Ramos (cell line): Measurements from ENCODE around the gene SLC22A14.
"Not testable (repeated sequence)": the region's sequence is repeated elsewhere in the genome, so short reads cannot be mapped to it uniquely, and the experiment has no call there.

ENCODE experiments used
- in situ Hi-C: fragments of 300-500 bp; cut with MboI; formaldehyde crosslinking; loops from one replicate; pipeline ENCODE4 v1.14.3; 2022; ENCODE audit warnings: low sequenced_read_pairs; ENCODE audit not compliant: unreplicated experiment

Gene SLC22A14

GRCh38 chr3:38268522-38268921 is 13.6 kb upstream of the SLC22A14 start:
- in situ Hi-C loops, result no loop called here

GRCh38 chr3:38270606-38271005 is 11.5 kb upstream of the SLC22A14 start:
- in situ Hi-C loops, result no loop called here

GRCh38 chr3:38271553-38271952 is 10.5 kb upstream of the SLC22A14 start:
- in situ Hi-C loops, result no loop called here

GRCh38 chr3:38274864-38275649 is 7.0 kb upstream of the SLC22A14 start:
- in situ Hi-C loops, result no loop called here

- in situ Hi-C loops, result no loop called here
Observed at GRCh38 chr3:38275658-38276057, 6.4 kb upstream of the SLC22A14 start.

- in situ Hi-C loops, result no loop called here
Observed at GRCh38 chr3:38276081-38276916, 5.8 kb upstream of the SLC22A14 start.

- in situ Hi-C loops, result no loop called here
Observed at GRCh38 chr3:38276917-38277630, 5.0 kb upstream of the SLC22A14 start.

GRCh38 chr3:38278841-38279240 is 3.3 kb upstream of the SLC22A14 start:
- in situ Hi-C loops, result no loop called here

GRCh38 chr3:38283810-38284755 is 2.0 kb downstream of the SLC22A14 start:
- in situ Hi-C loops, result no loop called here

- in situ Hi-C loops, result no loop called here
Observed at GRCh38 chr3:38284756-38285150, 2.7 kb downstream of the SLC22A14 start.

- in situ Hi-C loops, result not testable (repeated sequence)
Observed at GRCh38 chr3:38289286-38290217, 7.5 kb downstream of the SLC22A14 start.

- in situ Hi-C loops, result not testable (repeated sequence)
Observed at GRCh38 chr3:38297053-38297452, 15.0 kb downstream of the SLC22A14 start.

- in situ Hi-C loops, result no loop called here
Observed at GRCh38 chr3:38297537-38297936, 15.4 kb downstream of the SLC22A14 start.

GRCh38 chr3:38297947-38298711 is 16.0 kb downstream of the SLC22A14 start:
- in situ Hi-C loops, result no loop called here

GRCh38 chr3:38306941-38307340 is 24.8 kb downstream of the SLC22A14 start:
- in situ Hi-C loops, result no loop called here

- in situ Hi-C loops, result no loop called here
Observed at GRCh38 chr3:38307599-38307998, 25.5 kb downstream of the SLC22A14 start.

GRCh38 chr3:38308456-38308855 is 26.4 kb downstream of the SLC22A14 start:
- in situ Hi-C loops, result no loop called here

GRCh38 chr3:38311476-38311875 is 29.4 kb downstream of the SLC22A14 start:
- in situ Hi-C loops, result no loop called here
